Upper lobe of left lung (tissue), 4 donors: Measurements from ENCODE around the gene TBC1D5.
"Not testable (repeated sequence)": the region's sequence is repeated elsewhere in the genome, so short reads cannot be mapped to it uniquely, and the experiment has no call there.

Source experiments
- CTCF ChIP-seq, 6 experiments: fragments of 450-650 bp in 4 of 6; fragments of 200-600 bp in 2 of 6; sonication (generic) in 2 of 6; IDR thresholded peaks; one replicate each; pipeline ENCODE4 v1.5.1; 2016 to 2019; ENCODE audit warnings: antibody characterized with exemption in 6 of 6
- EP300 ChIP-seq, 4 donors: sonication (generic); formaldehyde crosslinking; IDR thresholded peaks; one replicate each; pipeline ENCODE4 v1.5.1; 2017; ENCODE audit warnings: antibody characterized with exemption in 4 of 4, control low read depth in 2 of 4
- POLR2AphosphoS5 ChIP-seq, 2 donors: sonication (generic); formaldehyde crosslinking; IDR thresholded peaks; one replicate each; pipeline ENCODE4 v1.5.1; 2017; ENCODE audit warnings: antibody characterized with exemption in 2 of 2

- not testable (repeated sequence) for TF ChIP-seq POLR2AphosphoS5, EP300, CTCF (IDR thresholded peaks at IDR 0.05)
Observed at GRCh38 chr3:17532446-17532845, 210.0 kb downstream of the TBC1D5 start.
